Fibroblast of skin of left biceps (primary cell): Measurements from ENCODE around the gene RBP5.

Source experiments
- DNase-seq, 2 experiments: peaks; one replicate each; pipeline ENCODE4 v3.0.0-alpha.2; 2013; ENCODE audit warnings: low read depth in 2 of 2

RBP5 gene, protein sequence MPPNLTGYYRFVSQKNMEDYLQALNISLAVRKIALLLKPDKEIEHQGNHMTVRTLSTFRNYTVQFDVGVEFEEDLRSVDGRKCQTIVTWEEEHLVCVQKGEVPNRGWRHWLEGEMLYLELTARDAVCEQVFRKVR

DNA sequence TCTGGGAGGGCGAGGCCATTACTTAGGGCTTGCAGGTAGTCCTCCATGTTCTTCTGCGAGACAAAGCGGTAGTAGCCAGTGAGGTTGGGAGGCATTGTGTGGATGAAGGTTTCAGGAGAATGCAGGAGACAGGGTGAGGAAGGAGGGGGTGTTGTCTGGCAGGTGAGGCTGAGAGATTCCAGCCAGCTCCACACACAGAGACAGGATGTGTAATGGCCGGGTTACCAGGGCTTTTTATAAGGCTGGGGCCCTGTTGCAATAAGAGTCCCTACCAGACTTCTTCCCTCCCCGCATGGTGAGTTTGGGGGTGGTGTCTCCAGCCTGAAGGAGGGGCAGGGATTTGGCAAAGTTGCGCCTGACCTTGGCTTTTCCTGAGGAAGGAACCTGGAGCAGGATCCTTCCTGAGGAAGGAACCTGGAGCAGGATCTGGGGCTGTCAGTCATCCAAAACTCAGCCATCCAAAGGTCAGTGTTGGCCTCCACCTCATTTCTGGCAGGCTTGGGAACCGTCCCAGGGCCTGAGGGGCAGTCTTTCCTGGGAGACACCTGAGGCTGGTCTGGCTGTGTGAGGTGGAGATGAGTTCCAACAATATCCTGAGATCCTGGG is at the start of gene RBP5:
Gene RBP5, minus strand, starts transcription at position 209 of the 606 bp plus-strand sequence. Its CDS starts 114 bp downstream, at position 95.
- no peak for DNase-seq

DNA sequence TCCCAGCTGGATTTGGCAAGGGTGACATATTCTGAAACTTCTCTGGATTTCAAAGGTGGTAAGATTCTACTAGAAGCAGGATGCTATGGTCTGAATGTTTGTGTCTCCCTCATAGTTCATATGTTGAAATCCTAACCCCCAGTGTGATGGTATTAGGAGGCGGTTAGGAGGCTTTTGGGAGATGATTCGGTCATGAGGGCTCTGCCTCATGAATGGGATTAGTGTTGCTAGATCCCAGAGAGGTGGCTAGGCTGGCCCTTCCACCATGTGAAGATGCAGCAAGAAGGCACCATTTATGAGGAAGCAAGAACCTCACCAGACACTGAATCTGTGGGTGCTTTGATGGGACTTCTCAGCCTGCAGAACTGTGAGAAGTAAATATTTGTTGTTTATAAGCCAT is 49.8 kb upstream of the RBP5 start:
- DNase-seq = no peak

DNA sequence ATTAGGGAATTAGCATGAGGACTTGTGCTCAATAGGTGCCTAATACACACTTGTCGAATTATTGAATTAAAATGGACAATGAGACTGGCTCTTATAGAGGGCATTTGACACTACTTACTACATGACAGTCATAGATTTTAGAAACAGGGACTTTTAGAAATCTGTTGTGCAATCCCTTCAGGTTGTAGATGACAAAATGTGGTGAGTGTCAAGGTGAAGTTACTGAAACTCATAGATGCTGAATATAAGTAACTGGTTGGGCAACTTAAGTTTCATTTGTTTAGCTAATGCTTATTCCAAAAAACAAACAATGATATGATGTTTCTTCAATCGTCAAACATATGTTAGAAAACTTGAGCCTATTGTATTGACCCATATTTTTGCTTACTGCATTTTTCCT is 47.9 kb upstream of the RBP5 start:
- DNase-seq = no peak

DNA sequence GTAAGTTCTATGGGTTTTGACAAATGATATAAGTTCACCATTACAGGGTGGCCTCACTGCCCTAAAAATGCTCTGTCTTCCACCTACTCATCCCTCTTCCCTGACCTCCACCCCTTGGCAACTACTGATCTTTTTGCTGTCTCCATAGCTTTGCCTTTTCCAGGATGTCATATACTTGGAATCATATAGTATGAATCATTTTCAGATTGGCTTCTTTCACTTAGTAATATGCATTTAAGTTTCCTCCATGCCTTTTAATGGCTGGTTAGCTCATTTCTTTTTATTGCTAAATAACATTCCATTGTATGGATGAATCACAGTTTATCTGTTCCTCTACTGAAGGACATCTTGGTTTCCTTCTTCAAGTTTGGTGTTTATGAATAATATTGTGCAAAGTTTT is 46.8 kb upstream of the RBP5 start:
- DNase-seq = peak; percentile 2 to 15

DNA sequence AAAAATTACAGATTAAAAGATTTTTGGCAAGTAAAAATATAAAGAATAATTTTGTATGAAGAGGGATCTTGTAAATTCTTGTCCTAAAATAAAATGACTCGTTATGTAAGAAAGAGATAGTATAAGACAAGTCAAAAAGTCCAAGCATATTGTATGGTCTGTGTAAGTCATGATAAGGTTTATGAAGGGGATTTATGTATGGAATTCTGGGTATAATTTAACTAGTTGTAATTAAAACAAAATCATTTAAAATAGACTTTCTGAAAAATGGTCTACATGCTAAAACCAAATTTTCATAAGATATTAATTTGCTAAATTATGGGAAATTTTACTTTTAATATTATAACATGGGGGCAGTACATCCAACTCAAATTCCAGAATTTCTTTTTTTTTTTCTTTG is 43.2 kb upstream of the RBP5 start:
- no peak for DNase-seq

DNA sequence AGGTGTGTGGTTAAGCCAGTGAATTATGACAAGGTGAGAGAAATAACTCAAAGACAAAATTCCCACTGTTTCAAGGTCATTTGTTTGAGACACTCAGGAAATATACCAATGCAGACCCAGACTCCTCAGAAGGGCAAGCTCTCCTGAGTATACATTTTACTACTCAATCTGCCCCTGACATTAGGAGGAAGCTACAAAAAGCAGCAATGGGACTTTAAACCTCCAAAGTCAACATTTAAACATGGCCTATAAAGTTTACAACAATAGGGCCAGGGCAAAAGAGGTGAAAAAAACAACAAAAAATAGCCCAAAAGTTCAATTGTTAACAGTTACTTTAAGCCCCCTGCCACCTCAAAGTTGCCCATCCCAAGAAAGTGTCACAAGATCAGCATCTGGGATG is 41.3 kb upstream of the RBP5 start:
- no peak for DNase-seq

DNA sequence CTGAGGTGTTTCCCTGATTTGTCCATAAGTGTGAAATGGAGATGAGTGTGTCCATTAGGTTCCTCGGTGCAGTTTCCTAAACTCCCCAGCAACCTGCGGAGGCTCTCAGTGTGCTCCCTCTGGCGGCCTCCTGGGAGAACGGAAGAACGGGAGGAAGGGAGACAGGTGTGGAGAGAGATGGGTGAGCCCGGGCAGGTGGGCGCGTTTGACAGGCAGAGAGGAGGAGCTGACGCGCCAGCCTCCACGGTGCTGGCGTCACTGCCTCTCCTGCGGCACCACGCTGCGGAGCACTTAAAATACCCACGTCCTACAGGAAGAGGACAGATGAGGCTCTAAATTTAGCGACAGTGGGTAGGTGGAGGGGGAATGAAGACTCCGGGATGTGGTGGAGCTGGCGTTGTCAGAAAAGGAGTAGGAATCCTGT is 34.0 kb upstream of the RBP5 start:
- DNase-seq = no peak

DNA sequence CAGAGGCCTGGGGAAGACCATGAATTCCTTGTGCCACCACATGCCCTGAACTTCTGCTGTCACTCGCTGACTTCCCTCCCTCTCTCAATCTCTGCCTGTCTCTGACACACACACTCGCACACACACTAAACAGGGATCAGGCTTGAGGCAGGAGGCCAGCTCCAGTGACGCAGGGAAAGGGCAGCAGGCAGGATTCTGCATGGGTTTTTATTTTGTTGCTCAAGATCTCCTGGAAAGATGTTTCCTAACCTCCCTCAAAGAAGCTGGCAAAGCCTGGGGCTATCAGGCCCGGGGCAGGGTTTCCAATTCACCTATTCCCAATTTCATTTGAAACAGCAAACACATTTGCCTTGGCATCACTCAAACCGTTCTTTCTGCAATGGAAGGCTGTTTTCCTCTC is 33.1 kb upstream of the RBP5 start:
- no peak for DNase-seq

DNA sequence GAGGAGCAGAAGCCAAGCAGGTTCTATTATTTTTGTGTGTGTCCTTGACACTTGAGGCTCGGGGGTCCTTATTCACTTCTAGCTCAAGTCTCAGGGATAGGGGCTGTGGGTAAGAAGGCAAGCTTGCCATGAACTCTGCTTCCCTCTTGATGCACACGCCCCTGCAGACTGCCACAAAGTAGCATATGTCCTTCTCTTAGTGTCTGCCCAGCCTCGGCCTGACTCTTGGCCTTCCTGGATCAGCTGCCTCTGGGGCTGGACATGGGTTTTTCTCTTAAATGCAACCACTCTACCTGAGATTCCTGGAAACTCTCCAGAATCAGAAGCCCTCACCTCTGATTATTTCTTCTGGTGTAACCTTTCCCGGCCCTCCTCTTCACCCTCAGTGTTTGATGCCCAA is 32.6 kb upstream of the RBP5 start:
- DNase-seq = no peak

DNA sequence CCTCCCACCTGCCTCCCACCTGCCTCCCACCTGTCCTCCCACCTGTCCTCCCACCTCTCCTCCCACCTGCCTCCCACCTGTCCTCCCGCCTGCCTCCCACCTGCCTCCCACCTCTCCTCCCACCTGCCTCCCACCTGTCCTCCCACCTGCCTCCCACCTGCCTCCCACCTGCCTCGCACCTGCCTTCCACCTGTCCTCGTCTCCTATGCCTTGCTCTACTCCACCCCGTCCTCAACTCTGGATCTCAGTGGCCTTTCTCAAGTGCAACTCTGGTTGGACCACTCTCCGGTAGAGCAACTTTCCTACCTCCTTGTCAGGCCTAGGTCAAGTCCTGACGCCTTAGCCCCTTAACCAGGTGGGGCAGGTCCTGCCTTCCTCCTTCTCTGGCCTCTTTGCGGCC is 31.5 kb upstream of the RBP5 start:
- DNase-seq = no peak

DNA sequence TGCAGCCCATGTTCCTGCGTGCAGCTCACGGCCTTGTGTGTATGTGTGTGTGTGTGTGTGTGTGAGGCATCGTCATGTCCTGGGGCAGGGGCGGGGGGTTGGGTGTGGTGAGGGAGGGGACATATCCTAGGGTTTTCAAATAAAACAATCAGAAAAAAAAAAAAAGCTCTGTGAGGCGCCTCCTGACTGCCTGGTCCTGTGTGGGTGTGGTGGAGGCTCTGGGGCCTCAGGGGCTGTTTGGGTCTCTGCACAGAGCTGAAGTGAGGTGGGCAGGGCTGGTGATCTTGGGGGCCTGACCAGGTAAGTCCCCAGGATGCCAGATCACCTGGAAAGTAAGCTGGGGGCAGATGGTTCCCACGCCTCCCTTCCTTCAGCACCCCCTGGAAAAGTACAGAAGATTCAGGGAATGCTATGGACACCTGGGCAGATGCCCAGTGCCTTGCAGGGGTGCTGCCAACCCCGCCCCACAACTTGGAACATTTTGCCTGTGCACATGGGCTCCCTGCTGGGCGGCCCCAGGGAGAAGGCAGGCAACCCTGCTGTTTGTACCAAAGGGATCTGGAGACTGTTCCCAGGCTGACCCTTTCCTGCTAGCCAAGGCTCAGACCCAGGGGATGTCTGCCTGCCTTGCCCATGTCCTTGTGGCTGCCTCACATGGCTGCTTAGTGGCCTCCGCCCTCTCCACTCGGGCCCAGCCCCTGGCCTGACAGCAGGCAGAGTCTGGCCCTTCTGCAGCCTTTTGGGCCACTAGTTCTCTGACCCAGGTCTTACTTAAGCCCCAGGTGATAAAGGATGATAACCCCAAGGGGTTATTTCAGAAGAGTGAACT is 30.3 kb upstream of the RBP5 start:
- DNase-seq = no peak

DNA sequence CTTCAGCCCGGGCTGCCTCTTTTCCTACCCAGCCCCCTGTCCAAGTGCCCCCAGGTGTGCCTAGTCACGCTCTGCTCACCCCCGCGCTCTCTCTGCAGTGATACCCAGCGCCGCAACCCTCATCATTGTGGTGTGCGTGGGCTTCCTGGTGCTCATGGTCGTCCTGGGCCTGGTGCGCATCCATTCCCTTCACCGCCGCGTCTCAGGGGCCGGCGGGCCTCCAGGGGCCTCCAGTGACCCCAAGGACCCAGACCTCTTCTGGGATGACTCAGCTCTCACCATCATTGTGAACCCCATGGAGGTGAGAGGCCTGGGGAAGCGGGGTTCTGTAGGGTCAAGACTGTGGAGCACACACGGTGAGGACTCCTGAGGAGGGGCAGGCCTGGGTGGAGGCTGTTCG is 28.7 kb upstream of the RBP5 start:
- DNase-seq = no peak

DNA sequence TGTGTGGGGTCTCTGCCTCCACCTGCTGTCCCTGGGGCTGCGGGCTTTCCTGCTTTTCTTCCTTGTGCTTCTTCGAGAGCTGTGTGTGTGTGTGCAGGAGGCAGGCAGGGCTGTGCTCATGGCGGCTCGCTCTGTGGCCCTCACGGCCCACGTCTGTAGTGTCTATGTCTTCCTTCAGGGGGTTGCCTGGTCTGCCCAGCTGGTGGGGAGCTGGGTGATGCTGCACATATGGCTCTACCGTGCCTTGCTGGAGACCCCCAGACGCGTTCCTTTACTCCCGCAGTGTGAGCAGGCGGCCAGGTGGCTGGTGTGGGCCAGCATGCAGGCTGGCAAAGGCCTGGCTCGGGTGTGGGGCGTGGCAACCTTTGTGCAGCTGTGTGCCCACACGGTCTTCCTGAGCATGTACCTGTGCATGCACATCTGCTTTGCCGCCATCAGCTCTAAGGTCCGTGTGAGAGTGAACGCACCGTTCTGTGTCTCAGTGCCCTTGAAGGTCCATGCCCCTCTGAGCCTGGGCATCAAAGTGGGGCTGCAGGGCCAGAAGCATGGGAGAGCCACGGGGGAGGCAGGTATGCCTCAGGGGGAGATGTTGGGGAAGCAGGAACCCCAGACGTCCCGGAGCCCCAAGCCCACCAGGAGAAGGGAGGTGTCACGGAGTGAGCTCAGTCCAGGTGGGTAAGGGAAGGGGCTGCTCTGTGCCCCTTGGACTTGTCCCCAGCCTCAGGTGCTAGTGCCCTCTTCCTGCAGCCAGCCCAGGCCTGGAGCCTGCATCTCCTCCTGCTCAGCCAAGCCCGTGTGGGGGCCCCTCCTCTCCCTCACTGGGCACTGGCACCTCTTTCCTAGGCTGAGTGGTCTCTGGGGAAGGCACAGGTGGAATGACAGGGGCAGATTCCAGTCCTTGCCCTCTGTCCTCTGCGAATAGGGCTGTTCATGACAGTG is 27.8 kb upstream of the RBP5 start:
- no peak for DNase-seq

DNA sequence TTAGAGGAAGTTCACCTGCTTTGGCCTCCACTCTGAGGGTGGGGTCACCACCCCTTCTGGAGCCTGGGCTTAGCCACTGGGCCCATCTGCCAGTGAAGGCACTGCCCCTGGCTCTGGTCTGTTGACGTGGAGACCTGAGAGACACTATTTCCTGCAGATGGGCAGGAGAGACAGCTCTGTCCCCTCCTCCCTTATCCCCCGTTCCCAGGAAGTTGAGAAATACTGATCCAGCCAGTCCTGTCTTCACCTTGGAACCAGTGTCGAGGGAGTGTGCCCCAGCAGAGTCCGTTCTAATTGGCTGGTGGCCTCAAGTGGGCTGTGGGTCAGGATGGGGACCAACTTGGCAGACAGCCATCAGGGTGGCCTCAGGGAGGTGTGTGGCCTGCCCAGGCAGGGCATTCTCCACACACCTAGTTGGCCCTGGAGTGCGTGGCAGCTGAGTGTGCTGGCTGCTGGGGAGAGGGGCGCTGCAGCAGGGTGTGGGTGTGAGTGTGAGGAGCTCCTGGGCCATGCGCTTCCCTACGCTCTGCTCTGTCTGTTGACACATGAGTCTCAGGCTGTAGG is 26.9 kb upstream of the RBP5 start:
- DNase-seq = no peak

DNA sequence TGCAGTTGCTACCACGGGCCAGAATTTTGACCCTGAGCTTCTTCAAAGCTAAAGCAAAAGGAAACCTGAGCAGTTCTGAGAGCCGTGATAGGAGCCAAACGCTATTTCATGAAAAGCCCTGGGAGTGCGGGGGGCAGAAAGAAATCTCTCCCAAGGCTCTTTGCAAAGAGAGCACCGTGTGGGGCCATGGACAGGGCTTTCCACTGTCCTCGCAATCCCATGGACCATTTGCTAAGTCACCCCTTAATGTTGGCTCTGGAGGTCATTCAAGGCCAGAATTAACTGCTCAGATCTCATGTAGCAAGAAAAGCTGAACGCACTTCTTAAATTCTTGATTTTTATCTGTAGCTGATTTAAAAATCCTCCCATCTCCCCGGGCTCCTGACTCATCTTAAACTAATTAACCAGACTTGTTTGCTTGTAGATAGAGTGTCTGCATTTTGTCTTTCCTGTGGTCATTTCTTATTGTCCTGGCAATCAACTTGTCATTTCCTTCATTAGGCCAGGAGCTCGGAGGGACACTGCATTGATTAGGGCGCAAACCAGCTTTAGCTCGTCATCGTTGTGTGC is 26.3 kb upstream of the RBP5 start:
- DNase-seq = no peak

DNA sequence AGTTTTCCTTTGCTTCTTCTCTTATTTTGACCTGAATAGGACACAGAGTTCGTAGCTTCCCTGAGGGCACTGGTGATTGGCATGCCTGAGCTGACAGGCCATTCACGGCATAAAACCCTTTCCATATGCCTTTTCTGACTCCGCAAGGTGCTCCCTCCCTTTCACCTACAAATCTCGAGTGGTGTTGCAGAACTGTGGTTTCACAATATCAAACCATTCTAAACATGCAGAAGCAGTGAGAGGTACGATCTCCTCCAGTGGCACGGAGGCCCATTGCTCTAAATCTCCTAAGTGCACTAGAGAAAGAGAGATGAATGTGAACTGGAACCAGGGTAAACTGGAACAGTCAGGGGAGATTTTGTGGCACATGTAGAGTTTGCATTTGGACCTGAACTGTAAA is 25.4 kb upstream of the RBP5 start:
- DNase-seq = no peak

DNA sequence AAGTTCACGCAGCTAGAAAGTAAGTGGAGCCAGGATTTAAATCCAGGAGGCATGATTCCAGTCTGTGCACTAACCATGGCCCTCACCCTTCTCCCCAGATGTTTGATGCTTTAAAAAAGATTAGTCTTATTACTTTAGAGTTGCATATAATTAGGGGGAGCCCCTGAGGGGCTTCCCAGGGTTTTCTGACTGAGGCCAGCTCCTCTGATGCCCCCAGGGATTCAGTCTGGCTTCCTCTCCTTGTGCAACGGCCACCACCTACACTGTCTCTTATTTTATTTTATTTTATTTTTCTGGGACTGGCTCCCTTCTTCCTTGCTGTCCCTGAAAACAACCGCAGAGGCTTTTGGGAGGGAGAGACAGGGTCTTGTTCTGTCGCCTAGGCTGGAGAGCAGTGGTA is 24.1 kb upstream of the RBP5 start:
- no peak for DNase-seq

DNA sequence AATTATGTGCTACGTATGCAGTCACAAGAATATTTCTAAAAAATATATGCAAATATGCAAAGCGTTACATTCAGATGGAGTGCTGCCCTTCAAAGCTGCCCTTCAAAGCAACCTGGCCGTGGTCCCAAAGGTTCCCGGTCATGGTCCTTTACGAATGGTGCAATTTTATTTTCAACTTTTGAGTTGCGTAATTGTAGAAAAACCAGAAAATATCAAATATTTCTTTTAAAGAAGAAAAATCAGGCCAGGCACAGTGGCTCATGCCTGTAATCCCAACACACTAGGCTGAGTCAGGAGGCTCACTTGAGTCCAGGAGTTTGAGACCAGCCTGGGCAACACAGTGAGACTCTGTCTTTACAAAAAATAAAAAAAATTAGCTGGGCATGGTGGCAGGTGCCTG is 22.8 kb upstream of the RBP5 start:
- no peak for DNase-seq

DNA sequence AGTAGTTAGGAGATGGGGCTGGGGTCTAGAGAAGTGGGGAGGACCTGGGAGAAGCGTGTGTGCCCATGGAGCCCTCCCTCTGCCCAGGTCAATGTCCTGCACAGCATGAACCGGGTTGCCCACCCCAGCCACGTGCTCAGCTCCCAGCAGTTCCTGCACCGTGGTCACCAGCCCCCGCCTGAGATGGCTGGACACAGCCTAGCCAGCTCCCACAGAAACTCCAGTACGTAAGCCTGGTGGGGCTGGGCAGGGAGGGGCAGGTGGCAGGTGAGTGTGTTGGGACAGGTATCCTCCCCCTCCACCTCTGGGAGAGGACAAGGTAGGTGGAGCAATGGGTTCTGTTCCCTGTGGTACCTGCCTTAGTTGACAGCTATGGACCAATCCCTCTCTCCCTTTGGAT is 22.2 kb upstream of the RBP5 start:
- no peak for DNase-seq

DNA sequence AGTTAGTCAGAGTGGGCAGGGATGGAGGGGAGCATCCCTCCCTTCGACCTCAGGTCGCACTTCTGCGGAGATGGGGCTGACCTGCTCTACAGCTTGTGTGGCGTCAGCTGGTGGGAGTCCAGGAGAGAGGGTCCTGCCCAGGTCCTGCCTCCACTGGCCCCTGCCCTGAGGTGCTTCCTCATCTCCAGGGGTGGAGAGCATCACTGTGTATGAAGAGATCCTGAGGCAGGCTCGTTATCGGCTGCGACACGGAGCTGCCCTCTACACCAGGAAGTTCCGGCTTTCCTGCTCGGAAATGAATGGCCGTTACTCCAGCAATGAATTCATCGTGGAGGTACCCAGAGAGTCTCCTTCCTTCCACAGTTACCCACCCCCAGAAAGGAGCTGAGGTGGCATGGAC is 21.7 kb upstream of the RBP5 start:
- DNase-seq = no peak

DNA sequence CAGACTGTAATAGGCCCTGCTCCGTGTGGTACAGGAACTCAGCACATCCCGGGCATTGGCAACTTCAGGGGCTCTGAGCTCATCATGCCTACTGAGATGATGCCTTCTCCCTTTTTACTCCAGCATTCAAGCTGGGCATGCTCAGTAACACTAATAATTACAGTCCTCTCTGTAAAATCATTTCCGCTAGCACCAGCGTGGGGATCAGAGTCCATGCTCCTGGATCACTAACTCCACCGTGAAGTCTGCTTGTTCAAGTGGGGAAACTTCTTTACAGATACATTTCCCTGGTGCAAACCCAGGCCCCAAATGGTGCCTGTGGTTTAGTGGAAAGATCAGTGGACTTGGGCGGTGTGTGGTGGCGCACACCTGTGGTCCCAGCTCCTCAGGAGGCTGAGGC is 18.2 kb upstream of the RBP5 start:
- no peak for DNase-seq

DNA sequence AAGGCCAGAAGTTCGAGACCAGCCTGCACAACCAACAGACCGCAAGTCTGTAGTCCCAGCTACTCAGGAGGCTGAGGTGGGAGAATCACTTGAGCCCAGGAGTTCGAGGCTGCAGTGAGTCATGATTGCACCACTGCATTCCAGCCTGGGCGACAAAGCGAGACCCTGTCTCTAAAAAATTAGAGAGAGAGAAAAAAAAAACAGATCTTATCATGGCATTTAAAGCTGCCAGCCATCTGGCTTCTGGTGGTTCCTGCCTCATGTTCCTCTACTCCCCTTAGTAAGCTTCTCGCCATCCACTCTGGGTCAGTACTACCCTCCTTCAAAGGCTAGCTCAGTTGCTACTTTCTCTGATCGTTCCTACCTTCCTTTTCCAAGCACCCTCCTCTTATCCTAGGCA is 17.5 kb upstream of the RBP5 start:
- no peak for DNase-seq
